Sciatic nerve (tissue), 2 donors: ENCODE results near the gene TC2N. TPM values are rescaled to one million over a fixed set of nuclear protein-coding genes. Genes with fewer than 3 reads are reported as not detected.

Source experiments
- ATAC-seq: fragments of 200-7000 bp; cut with Tn5 transposase; one replicate; pipeline ENCODE4 v1.9.1; 2020; ENCODE audit warnings: mild to moderate bottlenecking, moderate library complexity
- DNase-seq: peaks from one replicate; pipeline ENCODE4 v3.0.0-alpha.2; 2020; ENCODE audit warnings: low spot score
- intact Hi-C: fragments of 100-400 bp; cut with DNase I; formaldehyde crosslinking; loops from one replicate; pipeline ENCODE4 v1.14.2; 2022
- total RNA-seq: library from RNA; stranded (reverse); fragmentation: NEBNext Ultra II Directional; extraction: Animal tissue kit (Norgen Biotek cat#: 25700); gene quantifications from one replicate; pipeline ENCODE4 v1.2.1, GENCODE V29; 2021
- donor health status: DM: no; HTN: no; CAD: no.
- donor health status: DM: no; HTN: no; CAD: no.

TC2N gene
- total RNA-seq, 1 donor from 2014 or later: 13.2 TPM

DNA sequence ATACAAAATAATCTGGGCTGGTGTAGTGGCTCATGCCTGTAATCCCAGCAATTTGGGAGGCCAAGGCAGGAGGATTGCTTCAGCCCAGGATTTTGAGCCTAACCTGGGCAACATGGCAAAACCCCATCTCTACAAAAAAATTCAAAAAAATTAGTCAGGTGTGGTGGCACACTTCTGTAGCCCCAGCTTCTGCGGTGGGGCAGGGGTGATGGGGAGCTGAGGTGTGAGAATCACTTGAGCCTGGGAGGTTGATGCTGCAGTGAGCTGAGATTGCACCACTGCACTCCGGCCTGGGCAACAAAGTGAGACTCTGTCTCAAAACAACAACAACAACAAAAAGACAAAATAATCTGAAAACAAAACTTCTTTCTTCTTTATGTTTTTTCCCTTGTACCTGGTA lies 66.0 kb downstream of the TC2N start:
- intact Hi-C loops: no loop called here
- DNase-seq (no peak), ATAC-seq (no peak)

DNA sequence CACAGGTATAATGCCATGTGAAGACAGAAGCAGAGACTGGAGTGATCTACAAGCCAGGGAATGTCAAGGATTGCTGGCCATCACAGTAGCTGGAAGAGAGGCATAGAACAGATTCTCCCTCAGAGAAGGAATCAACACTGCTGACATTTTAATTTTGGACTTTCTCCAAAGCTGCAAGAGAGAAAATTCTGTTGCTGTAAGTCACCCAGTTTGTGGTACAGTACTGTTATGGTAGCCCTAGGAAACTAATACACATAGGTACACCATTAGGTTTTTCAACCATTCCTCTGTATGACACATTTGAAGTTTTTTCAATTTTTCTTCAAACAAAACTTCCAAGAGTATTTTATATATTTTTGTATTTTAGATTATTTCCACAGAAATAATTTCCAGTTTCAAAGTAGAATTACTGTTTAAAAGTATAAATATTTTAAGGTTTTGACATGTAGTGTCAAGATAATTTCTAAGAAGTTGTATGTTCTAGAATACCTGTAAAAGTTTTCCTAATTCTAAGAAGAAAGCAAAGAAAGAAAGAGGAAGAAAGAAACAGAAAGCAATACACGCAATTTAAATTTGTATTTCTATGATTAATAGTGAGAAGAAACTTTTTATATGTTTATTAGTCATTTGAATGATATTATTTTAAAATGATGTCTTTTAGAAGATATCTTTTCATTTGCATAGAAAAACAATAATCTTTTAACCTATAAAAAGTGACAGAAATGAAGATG lies 70.6 kb downstream of the TC2N start:
- no peak for DNase-seq

GRCh38 chr14:91793704-91794103 lies 73.6 kb downstream of the TC2N start:
- intact Hi-C loops: loop anchor here (5.0 kb wide), 1 partner anchor 471 kb away; no protein-coding TSS in a partner anchor
- no peak for ATAC-seq
- DNase-seq: no peak

More for the DNA sequence above, 70.6 kb downstream of the TC2N start:
- intact Hi-C loops: no loop called here
- no peak for ATAC-seq

GRCh38 chr14:91786188-91786587 lies 81.1 kb downstream of the TC2N start:
- ATAC-seq (no peak), DNase-seq (no peak)
- intact Hi-C loops: no loop called here

DNA sequence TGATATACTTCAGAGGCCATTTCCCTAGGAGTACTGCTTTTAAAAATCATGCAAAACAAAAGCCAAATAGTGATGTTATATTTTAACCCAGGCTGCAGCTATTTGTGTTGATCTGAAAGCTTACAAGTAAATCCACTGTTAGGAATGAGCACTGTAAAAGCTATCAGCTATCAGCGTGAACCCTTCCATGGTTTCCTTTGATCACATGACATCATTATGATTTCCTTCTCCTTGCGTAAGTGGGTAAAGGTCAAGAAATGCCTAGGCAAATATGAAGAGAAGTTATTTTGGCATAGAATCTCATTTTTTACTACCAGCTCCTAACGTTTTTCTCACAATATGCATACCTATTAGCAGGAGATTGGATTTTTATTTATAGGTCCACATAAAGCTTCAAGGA lies 86.9 kb downstream of the TC2N start:
- intact Hi-C loops: no loop called here
- ATAC-seq (no peak), DNase-seq (no peak)

DNA sequence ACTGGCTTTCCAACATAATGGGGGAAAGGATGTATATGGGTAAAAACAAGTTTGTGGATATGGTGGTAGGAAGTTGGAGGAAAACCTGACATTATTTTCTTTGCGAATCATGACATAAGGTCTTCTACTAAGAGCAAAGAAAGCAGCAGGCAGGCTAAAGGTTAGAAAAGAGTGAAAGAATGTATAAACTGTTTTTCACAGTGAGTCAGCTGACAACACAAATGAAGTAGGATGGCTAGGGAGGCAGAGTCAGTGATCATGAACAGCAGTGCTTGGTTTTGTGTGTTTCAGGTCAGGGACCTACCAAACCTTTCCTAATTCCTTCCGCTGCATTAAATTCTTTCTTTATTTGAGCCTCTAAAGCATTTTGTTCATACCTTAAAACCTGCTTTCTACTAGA lies 89.1 kb downstream of the TC2N start:
- intact Hi-C loops: no loop called here
- no peak for DNase-seq
- ATAC-seq: no peak

- intact Hi-C loops: no loop called here
- DNase-seq (no peak), ATAC-seq (no peak)
Observed at GRCh38 chr14:91774140-91775096, 92.9 kb downstream of the TC2N start.

DNA sequence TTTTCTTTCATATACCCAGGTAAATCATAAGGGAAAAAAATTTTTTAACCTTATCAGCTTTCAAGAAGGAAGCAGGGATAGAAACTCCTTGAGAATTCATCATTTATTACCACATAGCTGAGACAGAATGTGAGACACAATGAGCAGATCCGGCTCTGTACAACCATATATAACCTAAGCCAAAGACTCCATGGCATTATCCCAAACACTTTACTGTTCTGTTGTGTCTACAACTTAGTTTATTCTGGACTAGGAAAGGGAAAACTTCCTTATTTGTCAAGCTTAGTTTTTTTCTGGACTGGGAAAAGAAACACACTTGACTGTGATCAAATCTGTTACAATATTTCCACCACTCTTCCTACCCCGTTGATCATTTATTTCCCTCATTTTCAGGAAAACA lies 97.2 kb downstream of the TC2N start:
- ATAC-seq: no peak
- intact Hi-C loops: no loop called here
- DNase-seq: no peak

DNA sequence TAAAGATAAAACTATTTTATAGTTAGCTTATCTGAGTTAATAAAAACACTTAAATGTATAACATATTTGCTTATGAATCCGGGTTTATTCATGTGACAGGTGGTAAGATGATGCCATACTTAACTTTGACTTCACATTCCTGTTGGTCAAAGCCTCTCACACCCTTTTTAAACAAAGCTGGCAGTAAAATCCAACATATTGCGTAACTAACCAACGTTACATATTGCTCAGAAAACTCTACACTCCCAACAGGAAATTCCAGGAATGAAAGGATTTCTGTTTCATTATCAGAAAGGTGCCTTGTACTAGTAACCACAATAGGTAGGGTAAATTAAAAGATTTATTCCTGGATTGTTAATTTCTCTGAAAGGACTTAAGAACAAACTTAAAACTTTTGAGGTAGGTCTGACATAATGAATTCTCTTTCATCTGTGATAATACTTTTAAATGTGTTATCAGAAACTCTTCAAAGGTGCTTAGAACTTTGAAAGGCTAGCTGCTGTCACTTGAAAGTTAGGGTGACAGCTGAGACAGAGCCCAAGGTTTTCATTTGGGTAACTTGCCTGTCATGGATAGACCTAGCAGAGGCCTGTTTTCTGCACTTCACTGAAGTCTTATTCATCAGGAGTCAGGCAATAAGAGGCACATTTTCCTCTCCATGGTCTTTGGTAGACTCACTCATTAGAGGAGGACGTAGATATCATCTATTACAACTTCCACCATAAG lies 111.6 kb downstream of the TC2N start:
- intact Hi-C loops: no loop called here
- ATAC-seq (no peak), DNase-seq (no peak)

DNA sequence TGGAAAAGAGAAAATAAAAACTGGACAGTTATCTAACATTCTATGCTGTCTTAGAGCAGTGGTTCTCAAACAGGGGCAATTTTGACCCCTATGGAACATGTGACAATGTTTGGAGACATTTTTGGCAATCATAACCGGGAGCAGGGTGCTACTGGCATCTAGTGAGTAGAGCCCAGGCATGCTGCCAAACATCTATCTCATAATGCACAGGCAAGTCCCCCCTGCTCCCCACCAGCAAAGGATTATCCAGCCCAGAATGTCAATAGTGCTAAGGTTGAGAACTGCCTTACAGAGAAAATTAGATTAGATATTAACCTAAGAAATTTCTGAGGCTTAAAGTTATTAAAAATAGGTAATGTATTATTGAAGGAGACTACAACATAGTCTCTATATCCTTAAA lies 112.5 kb downstream of the TC2N start:
- intact Hi-C loops: no loop called here
- no peak for ATAC-seq

GRCh38 chr14:91754185-91754584 lies 113.2 kb downstream of the TC2N start:
- ATAC-seq (no peak), DNase-seq (no peak)
- intact Hi-C loops: no loop called here

More for the DNA sequence above, 112.5 kb downstream of the TC2N start:
- DNase-seq: no peak

DNA sequence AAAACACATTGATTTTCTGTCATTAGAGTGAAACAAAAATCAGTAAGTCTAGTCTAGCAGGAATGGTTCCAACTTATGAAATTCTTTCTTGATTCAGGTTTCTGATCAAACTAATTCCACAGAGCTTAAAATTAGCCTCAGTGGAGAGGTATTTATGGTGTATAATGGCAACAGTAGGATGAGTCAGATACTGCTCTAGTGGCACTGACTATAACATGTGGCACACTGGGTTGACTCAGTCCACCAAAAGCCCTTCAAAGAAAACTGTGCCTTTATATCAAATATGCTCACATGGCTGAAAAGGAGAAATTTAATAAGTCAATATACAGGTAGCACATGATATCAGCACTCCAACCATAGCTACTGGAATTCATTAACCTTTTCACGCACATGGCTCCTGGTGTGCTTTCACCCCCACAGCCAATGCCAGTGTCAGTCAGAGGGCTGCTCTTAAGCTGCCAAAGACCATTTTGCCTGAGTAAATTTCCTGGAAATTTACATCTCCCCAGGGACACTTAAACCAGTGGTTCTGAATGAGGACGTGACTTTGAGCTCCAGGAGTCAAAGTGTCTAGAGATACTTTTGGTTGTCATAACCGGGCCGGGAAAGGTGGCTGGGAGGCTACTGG lies 113.7 kb downstream of the TC2N start:
- ATAC-seq (no peak), DNase-seq (no peak)
- intact Hi-C loops: no loop called here

DNA sequence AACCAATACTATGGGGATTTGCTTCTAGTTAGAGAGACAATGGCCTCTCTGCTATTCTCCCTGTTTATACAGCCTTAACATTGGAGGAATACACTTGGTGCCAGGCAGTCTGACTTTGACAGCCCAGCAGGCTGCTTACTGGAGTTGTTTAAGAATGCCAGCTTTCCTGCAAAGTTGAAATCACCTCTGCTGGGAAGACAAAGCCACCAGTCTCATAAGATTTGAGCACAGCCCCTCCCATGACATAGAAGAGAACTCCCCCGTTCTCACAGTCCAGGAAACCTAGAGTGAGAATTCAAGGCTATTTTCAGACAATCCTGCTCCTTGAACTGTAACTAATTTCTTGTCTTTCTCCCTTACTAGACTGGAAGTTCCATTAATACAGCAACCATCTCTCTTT lies 114.4 kb downstream of the TC2N start:
- no peak for ATAC-seq
- intact Hi-C loops: no loop called here

GRCh38 chr14:91751719-91752118 lies 115.6 kb downstream of the TC2N start:
- DNase-seq (no peak), ATAC-seq (no peak)
- intact Hi-C loops: no loop called here

More for the DNA sequence above, 114.4 kb downstream of the TC2N start:
- DNase-seq: no peak

GRCh38 chr14:91750634-91751198 lies 116.6 kb downstream of the TC2N start:
- ATAC-seq (no peak), DNase-seq (no peak)
- intact Hi-C loops: no loop called here

DNA sequence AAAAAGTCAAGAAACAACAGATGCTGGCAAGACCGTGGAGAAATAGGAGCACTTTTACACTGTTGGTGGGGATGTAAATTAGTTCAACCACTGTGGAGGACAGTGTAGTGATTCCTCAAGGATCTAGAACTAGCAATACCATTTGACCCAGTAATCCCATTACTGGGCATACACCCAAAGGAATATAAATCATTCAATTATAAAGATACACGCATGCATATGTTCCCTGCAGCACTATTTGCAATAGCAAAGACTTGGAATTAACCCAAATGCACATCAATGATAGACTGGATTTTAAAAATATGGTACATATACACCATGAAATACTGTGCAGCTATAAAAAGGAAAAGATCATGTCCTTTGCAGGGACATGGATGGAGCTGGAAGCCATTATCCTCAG lies 117.5 kb downstream of the TC2N start:
- DNase-seq (no peak), ATAC-seq (no peak)
- intact Hi-C loops: no loop called here

DNA sequence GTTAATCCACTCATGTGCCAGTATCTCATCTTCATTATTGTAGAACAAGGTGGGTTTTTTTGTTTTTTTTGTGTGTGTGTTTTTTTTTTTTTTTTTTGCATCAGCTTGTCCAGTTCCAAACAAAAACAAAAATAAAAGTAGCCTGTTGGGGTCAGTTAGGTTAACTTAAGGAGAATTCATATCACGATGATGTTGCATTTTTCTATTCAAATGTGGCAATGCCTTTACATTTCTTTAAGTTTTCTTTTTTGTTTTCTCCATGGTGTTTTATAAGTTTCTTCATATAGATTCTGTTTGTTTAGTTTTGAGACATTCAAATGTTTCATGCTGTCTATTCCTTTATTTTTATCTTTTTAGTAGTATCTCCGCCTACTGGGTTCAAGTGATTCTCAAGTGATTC lies 119.3 kb downstream of the TC2N start:
- ATAC-seq (no peak), DNase-seq (no peak)
- intact Hi-C loops: no loop called here

- ATAC-seq (no peak), DNase-seq (no peak)
- intact Hi-C loops: no loop called here
Observed at GRCh38 chr14:91745344-91745743, 122.0 kb downstream of the TC2N start.

DNA sequence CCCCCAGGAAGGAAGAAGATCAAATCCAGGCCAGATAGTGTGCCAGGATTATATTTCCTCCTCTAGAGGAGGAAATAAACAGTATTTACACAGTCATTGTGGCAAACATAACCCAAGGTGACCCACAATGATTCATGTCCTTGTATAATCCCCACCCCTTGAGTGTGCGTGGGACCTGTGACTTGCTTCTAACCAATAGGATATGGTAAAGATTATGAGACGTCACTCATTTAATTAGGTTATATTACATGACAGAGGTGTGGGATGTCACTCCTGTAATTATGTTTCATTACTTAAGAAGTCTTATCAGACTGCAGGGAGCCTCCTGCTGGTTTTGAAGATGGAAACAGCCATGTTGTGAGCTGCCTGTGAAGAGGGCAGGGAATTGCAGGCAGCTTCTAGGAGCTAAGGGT lies 123.3 kb downstream of the TC2N start:
- DNase-seq (no peak), ATAC-seq (no peak)
- intact Hi-C loops: no loop called here
